GM18517 (cell line): ENCODE data around the gene ETS2.
"Not testable (repeated sequence)": the region's sequence is repeated elsewhere in the genome, so short reads cannot be mapped to it uniquely, and the experiment has no call there.

Source experiments
- ATAC-seq: cut with Tn5 transposase; IDR thresholded peaks from one replicate; pipeline ENCODE4 v1.9.1; 2021; ENCODE audit warnings: mild to moderate bottlenecking, moderate library complexity; ENCODE audit not compliant: unreplicated experiment

The ETS2 gene

DNA sequence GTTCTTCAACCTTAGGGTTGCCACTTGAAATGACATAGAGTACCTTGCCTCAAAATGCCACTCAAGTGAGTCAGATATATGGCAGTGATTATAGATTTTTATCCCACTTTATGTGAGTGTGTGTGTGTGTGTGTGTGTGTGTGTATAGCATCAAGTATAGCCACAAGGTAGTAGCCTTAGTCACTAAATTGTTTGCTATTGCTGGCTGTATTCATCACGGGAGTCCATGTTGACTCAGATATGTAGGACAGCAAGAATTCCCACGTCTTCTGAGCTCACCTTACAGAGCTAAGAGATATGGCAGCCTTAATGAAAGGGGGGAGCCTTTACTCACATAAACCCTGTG is 9.3 kb downstream of the ETS2 start:
- ATAC-seq, result no peak

DNA sequence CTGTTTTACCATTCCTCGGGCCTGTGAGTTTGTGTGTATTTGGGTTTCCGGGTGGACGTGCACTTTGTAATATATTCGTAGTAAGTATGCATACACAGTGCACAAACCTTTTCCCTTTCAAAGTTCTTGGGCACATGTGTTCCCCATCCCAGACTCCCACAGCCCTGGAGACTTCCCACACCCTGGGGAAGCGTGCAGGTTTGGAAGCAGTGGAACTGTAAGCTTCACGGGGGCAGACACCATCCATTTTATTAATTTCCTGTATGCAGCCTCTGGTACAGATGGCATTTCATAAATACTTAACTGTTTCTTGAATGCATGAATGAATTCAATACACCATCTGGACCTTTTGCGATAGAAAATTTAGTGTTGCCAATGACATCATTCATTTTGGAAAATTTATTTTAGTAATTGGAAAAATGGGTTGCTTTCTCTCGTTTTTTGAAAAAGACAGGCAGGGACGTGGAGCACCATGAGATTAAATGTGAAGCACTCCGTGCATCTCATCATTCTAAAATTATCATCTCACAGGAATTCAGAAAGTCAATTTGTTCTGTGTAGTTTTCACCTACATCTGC is 10.8 kb downstream of the ETS2 start:
- no peak for ATAC-seq

GRCh38 chr21:38817371-38818324 is 11.9 kb downstream of the ETS2 start:
- ATAC-seq, result no peak

- no peak for ATAC-seq
These were observed 12.6 kb downstream of the ETS2 start for GRCh38 chr21:38818325-38818723.

DNA sequence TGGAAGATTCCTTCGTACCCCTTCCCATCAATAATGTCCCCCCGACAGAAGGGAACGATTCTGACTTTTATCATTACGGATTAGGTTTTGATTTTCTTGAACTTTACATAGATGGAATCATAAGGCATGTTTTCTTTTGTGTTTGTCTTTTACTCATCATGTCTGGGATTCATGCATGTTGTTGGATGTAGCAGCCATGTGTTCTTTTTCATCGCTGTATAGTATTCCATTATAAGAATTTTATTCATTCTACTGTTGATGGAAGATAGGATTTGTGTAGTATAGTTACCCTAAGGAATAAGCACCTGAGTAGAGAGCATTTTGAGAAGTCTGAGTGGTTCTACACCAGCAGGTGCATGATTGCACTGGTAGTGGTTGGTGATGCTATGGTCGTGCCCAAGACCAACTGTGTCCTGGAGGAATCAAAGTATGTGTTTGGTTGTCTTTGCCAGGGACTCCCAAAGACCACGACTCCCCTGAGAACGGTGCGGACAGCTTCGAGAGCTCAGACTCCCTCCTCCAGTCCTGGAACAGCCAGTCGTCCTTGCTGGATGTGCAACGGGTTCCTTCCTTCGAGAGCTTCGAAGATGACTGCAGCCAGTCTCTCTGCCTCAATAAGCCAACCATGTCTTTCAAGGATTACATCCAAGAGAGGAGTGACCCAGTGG is 13.5 kb downstream of the ETS2 start:
- no peak for ATAC-seq

DNA sequence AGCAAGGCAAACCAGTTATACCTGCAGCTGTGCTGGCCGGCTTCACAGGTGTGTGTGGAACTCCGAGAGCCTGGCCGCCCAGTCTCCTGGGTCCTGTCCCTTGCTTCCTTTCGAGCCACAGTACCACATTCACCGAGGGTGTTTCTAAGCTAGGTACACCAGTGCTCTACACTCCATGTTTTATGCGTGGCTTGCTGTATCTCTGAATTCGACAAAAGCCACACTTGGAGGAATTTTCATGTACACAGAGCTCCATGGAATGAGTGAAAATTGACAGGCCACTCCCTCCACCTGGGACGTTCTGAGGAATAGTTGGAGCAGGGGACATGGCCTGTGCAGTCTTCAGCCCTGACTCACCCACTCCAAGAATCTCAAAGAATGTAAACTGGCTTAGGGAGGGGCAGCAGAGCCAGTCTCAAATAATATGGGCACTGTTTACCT is 14.0 kb downstream of the ETS2 start:
- ATAC-seq, result no peak

DNA sequence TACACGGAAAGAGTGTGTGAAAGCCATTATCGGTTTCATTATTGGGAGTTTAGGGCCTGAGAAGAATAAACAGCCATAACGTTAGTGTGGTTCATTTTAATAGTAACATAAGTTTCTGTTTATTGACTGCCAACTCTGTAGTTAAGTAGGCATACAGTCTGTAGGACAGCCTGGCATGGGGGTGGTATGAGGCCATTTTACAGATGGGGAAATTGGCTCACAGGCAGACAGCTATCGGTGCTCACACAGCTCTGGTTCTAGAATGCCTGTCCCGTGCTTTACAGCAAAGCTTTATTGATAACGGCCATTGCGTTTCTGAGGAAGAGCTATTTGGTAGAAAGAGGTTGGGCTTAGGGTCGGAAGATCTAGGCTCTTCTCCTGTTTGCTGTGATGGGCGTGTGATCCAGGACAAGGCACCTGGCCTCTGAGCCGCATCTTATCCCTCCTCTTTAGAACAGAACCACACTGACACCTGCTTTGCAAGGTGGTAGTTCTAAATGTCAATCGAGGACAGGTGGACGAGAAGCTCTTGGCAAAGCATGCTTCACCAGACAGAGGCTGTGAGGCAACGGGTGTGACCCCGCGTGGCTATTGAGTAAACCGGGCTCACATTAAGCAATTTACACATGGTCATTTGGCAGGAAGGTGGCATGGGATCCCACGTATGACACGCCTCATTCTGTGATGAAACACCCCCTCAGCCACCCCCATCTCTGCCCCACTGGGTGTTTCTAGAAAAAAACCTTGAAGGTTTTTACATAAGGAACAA is 14.9 kb downstream of the ETS2 start:
- ATAC-seq, result no peak

GRCh38 chr21:38821248-38821647 is 15.5 kb downstream of the ETS2 start:
- no peak for ATAC-seq

GRCh38 chr21:38821959-38822682 is 16.4 kb downstream of the ETS2 start:
- ATAC-seq, result no peak

DNA sequence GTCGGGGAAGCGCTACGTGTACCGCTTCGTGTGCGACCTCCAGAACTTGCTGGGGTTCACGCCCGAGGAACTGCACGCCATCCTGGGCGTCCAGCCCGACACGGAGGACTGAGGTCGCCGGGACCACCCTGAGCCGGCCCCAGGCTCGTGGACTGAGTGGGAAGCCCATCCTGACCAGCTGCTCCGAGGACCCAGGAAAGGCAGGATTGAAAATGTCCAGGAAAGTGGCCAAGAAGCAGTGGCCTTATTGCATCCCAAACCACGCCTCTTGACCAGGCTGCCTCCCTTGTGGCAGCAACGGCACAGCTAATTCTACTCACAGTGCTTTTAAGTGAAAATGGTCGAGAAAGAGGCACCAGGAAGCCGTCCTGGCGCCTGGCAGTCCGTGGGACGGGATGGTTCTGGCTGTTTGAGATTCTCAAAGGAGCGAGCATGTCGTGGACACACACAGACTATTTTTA is 17.1 kb downstream of the ETS2 start:
- ATAC-seq, result no peak

- no peak for ATAC-seq
These were observed 18.0 kb downstream of the ETS2 start for GRCh38 chr21:38823737-38824123.

GRCh38 chr21:38824124-38824822 is 18.5 kb downstream of the ETS2 start:
- ATAC-seq, result no peak

DNA sequence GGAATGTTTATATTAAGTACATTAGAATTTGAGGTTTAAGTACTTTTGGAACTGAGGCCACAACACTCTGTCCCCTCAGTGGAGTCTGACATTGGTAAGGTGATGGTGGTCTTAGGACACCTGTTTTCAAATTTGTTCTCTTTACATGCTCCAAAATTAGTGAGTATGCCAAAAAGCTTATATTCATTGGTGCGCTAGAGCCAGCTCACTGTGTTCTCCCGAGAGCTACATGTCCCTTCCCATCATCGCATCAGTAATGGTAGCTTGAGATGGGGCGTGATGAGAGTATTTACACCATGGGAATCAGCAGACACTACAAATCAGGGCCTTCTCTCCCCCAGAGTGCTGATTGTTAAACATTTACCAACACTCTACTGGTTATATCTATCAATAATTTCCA is 19.5 kb downstream of the ETS2 start:
- no peak for ATAC-seq

DNA sequence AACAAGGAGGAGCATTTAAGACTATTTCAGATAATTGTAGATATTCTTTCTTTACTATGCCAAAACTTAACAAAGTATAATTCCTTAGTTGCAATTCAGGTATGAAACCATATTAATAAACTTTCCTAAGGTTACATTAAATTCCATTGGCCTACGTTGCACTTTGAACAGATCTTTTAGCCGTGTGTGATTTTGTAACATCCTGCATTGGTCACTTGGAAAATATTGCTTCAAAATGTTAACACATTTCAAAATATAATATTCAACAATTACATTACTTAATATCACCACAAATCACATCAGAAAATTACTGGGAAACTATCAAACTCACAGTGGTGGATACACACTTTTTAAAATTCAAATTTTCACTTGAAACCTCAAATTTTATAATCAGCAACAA is 20.2 kb downstream of the ETS2 start:
- ATAC-seq, result no peak

GRCh38 chr21:38828111-38828510 is 22.4 kb downstream of the ETS2 start:
- ATAC-seq, result not testable (repeated sequence)

GRCh38 chr21:38830671-38831525 is 25.2 kb downstream of the ETS2 start:
- ATAC-seq, result peak; percentile 73

GRCh38 chr21:38831526-38832467 is 26.1 kb downstream of the ETS2 start:
- peak; percentile 95 for ATAC-seq

GRCh38 chr21:38832664-38833063 is 26.9 kb downstream of the ETS2 start:
- no peak for ATAC-seq
